Measurements from ENCODE around the gene DMRTA2. TPM values are rescaled to one million over a fixed set of nuclear protein-coding genes. Genes with fewer than 3 reads are reported as not detected.

Gene DMRTA2
- total RNA-seq, 6 experiments from 2014 or later, result not detected

DNA sequence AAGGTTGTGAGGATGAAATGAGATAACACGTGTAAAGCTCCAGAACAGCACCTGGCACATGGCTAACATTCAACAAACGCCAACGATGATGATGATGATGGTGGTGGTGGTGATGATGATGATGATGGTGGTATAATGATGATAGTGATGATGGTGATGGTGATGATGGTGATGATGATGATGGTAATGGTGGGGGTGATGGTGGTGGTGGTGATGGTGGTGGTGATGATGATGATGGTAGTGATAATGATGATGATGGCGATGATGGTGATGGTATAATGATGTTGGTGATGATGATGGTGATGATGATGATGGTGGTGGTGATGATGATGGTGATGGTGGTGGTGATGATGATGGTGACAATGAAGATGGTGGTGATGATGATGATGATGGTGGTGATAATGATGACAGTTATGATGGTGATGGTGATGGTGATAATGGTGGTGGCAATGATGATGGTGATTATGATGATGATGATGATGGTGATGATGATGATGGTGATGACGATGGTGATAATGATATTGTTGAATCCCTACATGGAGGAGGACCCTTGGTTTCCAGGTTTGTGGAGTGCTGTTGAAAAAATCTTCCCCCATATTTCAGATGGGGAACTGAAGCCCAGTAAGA, 54.1 kb downstream of the DMRTA2 start:
- 47% methylated on average over 5 of the region's 5 CpGs for WGBS (ENCODE audit: insufficient coverage, low coverage, low lambda C conversion rate, missing lambda C conversion rate)
- ATAC-seq, result no peak
- Histone ChIP-seq H3K4me3 (no peak overlapping the region), H3K27ac (no peak overlapping the region), H3K4me1 (peaks cover 0 to 7% (median 0%) of the 10 kb centered on the region in 4 donors), H3K27me3 (peaks cover 0 to 3% of the 10 kb centered on the region in 2 donors), H3K9me3 (no peaks in the 10 kb centered on the region), H3K36me3 (no peaks in the 10 kb centered on the region)
- no peak for TF ChIP-seq POLR2A (IDR thresholded peaks at IDR 0.05)
- TF ChIP-seq, protein P1, sequence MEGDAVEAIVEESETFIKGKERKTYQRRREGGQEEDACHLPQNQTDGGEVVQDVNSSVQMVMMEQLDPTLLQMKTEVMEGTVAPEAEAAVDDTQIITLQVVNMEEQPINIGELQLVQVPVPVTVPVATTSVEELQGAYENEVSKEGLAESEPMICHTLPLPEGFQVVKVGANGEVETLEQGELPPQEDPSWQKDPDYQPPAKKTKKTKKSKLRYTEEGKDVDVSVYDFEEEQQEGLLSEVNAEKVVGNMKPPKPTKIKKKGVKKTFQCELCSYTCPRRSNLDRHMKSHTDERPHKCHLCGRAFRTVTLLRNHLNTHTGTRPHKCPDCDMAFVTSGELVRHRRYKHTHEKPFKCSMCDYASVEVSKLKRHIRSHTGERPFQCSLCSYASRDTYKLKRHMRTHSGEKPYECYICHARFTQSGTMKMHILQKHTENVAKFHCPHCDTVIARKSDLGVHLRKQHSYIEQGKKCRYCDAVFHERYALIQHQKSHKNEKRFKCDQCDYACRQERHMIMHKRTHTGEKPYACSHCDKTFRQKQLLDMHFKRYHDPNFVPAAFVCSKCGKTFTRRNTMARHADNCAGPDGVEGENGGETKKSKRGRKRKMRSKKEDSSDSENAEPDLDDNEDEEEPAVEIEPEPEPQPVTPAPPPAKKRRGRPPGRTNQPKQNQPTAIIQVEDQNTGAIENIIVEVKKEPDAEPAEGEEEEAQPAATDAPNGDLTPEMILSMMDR (IDR thresholded peaks at IDR 0.05), result no peak
- DNase-seq, result no peak
- intact Hi-C loops (cut with DNase I), result no loop called here

DNA sequence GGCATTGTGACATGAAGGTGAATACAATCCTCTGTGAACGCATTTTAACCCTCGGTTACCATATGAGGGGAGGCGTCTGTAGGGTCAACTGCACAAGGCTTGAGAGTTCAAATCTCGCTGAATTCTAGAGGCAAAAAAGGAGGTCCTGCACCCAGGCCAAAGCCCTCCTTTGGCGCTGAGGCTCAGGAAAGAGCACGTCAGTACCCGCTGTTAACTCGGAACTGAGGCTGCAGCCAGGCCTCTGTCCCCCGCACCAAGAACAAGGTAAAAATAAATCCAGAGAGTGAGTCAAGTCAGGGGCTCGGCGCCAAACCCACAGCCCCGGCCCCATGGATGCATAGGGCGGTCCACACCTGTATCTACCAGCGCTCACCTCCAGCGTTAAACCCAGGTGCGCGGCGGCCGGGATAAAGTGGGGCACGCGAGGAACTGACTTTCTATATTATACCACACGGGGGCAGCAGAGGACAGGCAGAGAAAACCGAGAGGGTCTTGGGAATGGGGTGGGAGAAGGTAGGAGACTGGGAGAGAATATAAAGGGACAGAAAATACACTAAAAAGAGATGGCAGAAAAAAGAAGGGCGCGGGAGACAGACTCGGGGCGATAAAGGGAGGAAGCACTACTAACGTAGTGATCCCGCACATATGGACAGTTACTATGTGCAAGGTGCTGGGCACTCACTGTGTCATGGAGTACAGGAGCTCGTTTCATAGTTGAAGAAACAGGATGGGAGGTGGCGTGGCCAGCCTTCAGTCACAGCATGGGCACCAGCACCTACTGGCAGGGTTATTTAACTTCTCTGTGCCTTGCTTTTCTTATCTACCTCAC, 54.9 kb downstream of the DMRTA2 start:
- no peak for TF ChIP-seq POLR2A (IDR thresholded peaks at IDR 0.05)
- TF ChIP-seq, protein P1 (IDR thresholded peaks at IDR 0.05), result peak; percentile 75 to 82 (median 79)
- peak in 1 of 3 donors; percentile 54 for DNase-seq

More for the DNA sequence above, 54.9 kb downstream of the DMRTA2 start:
- Histone ChIP-seq H3K36me3 (no peaks in the 10 kb centered on the region), H3K4me3 (no peak overlapping the region), H3K27me3 (peaks cover 0 to 3% of the 10 kb centered on the region in 2 donors), H3K9me3 (no peaks in the 10 kb centered on the region), H3K27ac (no peak overlapping the region), H3K4me1 (peaks cover 0 to 7% (median 0%) of the 10 kb centered on the region in 4 donors)
- ATAC-seq, result peak; percentile 78 to 86 (median 82)
- WGBS (ENCODE audit: insufficient coverage, low coverage, low lambda C conversion rate, missing lambda C conversion rate), result 9% methylated on average over 23 of the region's 31 CpGs
- intact Hi-C loops (cut with DNase I), result no loop called here
